ENCODE results near the gene MYH6. TPM values are rescaled to one million over a fixed set of nuclear protein-coding genes. Genes with fewer than 3 reads are reported as not detected.

The MYH6 gene
- total RNA-seq, 1 donor, result not detected

DNA sequence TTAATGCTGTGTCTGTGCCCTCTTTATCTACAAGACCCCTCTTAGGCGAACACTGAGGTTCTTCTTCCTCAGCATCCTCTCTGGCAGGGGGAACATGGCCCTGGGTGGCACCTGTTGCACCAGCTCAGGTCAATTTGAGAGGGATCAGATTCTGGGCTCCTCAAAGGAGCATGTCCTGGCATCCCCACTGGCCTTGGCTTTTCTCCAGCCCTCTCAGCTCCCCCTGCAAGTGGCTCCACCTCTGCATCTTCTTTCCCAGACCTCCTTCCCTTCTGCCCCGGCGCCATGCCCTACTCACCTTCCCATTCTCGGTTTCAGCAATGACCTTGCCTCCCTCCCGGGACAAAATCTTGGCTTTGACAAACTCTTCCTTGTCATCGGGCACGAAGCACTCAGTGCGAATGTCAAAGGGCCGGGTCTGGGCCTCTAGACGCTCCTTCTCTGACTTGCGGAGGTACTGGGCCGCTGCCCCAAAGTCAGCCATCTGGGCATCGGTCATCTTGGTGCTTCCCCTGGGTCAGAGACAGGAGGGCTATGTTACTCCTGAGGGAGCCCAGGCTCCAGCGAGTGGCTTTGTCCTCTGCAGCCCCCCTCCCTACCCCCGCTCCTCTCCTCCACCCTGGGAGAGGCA, 1.2 kb downstream of the MYH6 start:
- no peak overlapping the region for H3K4me3 ChIP-seq (ENCODE audit: low read depth, low read length)
- DNase-seq (ENCODE audit: low read depth), result no peak
- TF ChIP-seq, protein P1, sequence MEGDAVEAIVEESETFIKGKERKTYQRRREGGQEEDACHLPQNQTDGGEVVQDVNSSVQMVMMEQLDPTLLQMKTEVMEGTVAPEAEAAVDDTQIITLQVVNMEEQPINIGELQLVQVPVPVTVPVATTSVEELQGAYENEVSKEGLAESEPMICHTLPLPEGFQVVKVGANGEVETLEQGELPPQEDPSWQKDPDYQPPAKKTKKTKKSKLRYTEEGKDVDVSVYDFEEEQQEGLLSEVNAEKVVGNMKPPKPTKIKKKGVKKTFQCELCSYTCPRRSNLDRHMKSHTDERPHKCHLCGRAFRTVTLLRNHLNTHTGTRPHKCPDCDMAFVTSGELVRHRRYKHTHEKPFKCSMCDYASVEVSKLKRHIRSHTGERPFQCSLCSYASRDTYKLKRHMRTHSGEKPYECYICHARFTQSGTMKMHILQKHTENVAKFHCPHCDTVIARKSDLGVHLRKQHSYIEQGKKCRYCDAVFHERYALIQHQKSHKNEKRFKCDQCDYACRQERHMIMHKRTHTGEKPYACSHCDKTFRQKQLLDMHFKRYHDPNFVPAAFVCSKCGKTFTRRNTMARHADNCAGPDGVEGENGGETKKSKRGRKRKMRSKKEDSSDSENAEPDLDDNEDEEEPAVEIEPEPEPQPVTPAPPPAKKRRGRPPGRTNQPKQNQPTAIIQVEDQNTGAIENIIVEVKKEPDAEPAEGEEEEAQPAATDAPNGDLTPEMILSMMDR (IDR thresholded peaks at IDR 0.05; ENCODE audit: insufficient read depth, low read depth, low read length), result no peak

DNA sequence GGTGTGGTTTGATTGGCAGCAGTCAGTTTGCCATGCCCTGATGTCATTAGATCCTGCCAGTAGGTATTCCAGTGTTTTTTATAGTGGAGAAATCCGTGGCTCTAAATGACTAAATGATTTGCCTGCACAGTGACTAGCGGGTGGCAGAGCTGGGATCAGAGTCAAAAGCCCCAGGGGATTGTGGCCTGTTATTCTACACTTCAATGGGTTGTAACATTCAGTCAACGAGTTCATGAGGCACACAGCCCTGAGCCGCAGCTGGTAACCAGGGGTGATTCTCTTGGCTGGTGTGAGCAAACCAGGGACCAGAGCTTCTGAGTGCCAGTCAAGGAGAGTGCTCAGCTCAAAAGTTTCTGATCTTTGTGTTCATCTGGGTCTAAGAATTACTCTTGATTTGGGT, 1.8 kb downstream of the MYH6 start:
- DNase-seq (ENCODE audit: low read depth), result no peak
- TF ChIP-seq, protein P1 (IDR thresholded peaks at IDR 0.05; ENCODE audit: insufficient read depth, low read depth, low read length), result no peak
- H3K4me3 ChIP-seq (ENCODE audit: low read depth, low read length), result no peak overlapping the region

DNA sequence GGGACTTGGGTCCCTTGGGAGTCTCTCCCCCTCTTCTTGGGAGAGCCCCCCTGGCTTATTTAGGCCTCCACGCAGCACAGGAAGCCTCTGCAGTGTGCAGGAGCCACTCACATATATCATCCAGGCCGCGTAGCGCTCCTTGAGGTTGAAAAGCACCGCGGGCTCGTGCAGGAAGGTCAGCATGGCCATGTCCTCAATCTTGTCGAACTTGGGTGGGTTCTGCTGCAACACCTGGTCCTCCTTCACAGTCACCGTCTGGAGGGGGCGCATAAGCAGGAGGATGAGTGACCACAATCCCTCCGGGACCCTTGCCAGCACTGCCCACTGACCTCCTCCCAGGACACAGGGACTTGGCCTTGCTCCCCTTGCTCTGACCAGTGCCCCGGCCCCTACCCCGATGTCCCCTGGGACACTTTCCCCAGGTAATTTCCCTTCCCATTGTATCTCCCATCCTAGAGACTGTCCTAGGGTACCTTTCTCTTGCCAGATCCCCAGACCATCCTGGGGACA, 2.5 kb downstream of the MYH6 start:
- TF ChIP-seq, protein P1 (IDR thresholded peaks at IDR 0.05; ENCODE audit: insufficient read depth, low read depth, low read length), result no peak
- no peak for DNase-seq (ENCODE audit: low read depth)
- H3K4me3 ChIP-seq (ENCODE audit: low read depth, low read length), result no peak overlapping the region

DNA sequence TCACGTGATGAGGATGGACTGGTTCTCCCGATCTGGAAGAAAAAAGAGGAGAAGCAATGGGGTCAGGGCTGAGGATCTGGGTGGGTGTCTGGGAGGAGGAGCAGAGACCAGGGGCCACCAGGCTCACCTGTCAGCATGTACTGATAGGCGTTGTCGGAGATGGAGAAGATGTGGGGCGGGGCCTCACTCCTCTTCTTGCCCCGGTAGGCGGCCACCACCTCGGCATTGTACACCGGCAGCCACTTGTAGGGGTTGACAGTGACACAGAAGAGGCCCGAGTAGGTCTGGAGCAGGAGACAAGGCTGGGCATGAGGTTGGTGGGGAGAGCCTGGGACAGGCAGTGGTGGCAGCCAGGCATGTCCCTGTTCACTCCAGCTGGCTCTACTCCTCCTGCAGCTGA, 3.0 kb downstream of the MYH6 start:
- TF ChIP-seq, protein P1 (IDR thresholded peaks at IDR 0.05; ENCODE audit: insufficient read depth, low read depth, low read length), result no peak
- H3K4me3 ChIP-seq (ENCODE audit: low read depth, low read length), result no peak overlapping the region
- DNase-seq (ENCODE audit: low read depth), result no peak

DNA sequence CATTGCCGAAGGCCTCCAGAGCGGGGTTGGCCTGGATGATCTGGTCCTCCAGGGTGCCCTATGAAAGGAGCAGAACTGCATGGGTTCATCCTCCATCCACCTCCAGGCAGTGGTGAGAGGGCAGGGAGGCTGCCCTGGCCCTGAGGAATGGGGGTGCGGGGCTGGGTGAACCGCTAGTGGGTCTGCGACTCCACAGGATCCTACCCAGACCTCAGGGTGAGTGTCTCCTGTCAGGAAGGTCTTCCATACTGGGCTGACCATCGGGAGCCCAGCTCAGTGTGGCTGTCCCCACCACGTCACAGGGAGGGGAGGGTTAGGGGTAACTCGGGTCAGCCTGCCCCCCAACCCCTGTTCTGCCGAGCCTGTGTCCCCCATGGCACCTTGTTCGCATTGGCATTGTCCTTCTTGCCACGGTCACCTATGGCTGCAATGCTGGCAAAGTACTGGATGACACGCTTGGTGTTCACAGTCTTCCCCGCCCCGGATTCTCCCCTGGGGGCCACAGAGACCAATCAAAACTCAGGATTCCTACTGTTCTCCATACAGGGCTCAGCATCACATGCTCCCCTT, 3.7 kb downstream of the MYH6 start:
- no peak overlapping the region for H3K4me3 ChIP-seq (ENCODE audit: low read depth, low read length)
- DNase-seq (ENCODE audit: low read depth), result no peak

DNA sequence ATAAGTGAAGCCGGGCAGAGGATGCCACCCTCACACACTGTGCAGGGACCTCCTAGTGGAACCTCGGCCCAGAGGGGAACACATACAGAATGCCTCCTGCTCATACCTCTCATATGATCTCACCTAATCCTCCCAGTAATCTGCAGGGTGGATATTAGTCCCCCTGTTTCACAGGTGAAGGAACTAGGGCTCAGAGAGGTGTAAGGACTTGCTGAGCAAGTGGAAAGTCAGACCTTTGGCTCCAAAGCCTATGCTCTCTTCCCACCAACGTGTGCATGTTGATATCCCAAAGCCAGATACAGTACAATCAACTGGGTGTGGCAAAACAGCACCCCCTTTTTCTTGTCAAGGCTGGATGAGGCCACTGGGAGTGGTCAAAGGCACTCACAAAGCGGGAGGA, 4.2 kb downstream of the MYH6 start:
- TF ChIP-seq, protein P1 (IDR thresholded peaks at IDR 0.05; ENCODE audit: insufficient read depth, low read depth, low read length), result no peak
- no peak for DNase-seq (ENCODE audit: low read depth)
- H3K4me3 ChIP-seq (ENCODE audit: low read depth, low read length), result no peak overlapping the region

More for the DNA sequence above, 3.7 kb downstream of the MYH6 start:
- TF ChIP-seq, protein P1 (IDR thresholded peaks at IDR 0.05; ENCODE audit: insufficient read depth, low read depth, low read length), result no peak

DNA sequence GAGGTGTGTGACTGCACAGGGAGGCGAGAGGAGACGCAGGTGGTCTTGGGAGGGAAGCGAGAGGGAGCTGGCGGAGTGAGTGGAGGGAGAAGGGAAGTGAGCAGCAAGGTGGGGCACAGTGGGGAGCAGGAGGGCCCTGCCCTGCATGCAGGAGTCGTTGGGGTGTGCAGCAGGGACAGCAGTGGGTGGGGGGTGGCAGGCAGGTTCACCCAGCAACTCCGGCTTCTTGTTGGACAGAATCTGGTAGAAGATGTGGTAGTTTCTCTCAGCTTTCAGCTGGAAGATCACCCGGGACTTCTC, 5.0 kb downstream of the MYH6 start:
- TF ChIP-seq, protein P1 (IDR thresholded peaks at IDR 0.05; ENCODE audit: insufficient read depth, low read depth, low read length), result no peak
- no peak for DNase-seq (ENCODE audit: low read depth)
- H3K4me3 ChIP-seq (ENCODE audit: low read depth, low read length), result no peak overlapping the region

Data from fibroblast of villous mesenchyme (primary cell).